ENCODE results near the gene ABCB11. TPM values are rescaled to one million over a fixed set of nuclear protein-coding genes. Genes with fewer than 3 reads are reported as not detected.

ABCB11 gene
- polyA plus RNA-seq, 3 donors: not detected

- H2AFZ ChIP-seq (ENCODE audit: insufficient read depth, low read depth, low read length, poor library complexity, severe bottlenecking): no peak within 1 kb of the TSS
- H3K27ac ChIP-seq (ENCODE audit: low read depth in 1 of 2, low read length in 2 of 2): no peak within 1 kb of the TSS
- H3K4me1 ChIP-seq (ENCODE audit: control insufficient read depth in 1 of 2, insufficient read depth in 2 of 2, low read length in 2 of 2): no peaks in the 10 kb centered on the region
Measured at GRCh38 chr2:168901003-168901402, 130.1 kb downstream of the ABCB11 start, which contains the start of gene G6PC2. Gene G6PC2 (plus strand): TSS chr2:168901291. CDS start chr2:168901332, 41 bp downstream.

GRCh38 chr2:168897449-168897848 lies 133.7 kb downstream of the ABCB11 start:
- no peak overlapping the region for H3K4me2 ChIP-seq (replicated peaks; ENCODE audit: extremely low read depth, low read length, poor library complexity, severe bottlenecking)
- H3K79me2 ChIP-seq (ENCODE audit: insufficient read depth, low read length): no peaks in the 10 kb centered on the region
- no peak overlapping the region for H3K27ac ChIP-seq (ENCODE audit: low read depth in 1 of 2, low read length in 2 of 2)
- H3K4me1 ChIP-seq (ENCODE audit: control insufficient read depth in 1 of 2, insufficient read depth in 2 of 2, low read length in 2 of 2): no peaks in the 10 kb centered on the region
- H3K4me3 Mint-ChIP-seq: no peak overlapping the region
- no peaks in the 10 kb centered on the region for H3K9me3 Mint-ChIP-seq
- TF ChIP-seq, protein P1, sequence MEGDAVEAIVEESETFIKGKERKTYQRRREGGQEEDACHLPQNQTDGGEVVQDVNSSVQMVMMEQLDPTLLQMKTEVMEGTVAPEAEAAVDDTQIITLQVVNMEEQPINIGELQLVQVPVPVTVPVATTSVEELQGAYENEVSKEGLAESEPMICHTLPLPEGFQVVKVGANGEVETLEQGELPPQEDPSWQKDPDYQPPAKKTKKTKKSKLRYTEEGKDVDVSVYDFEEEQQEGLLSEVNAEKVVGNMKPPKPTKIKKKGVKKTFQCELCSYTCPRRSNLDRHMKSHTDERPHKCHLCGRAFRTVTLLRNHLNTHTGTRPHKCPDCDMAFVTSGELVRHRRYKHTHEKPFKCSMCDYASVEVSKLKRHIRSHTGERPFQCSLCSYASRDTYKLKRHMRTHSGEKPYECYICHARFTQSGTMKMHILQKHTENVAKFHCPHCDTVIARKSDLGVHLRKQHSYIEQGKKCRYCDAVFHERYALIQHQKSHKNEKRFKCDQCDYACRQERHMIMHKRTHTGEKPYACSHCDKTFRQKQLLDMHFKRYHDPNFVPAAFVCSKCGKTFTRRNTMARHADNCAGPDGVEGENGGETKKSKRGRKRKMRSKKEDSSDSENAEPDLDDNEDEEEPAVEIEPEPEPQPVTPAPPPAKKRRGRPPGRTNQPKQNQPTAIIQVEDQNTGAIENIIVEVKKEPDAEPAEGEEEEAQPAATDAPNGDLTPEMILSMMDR (IDR thresholded peaks at IDR 0.05): no peak
- H3K36me3 Mint-ChIP-seq: no peaks in the 10 kb centered on the region
- H3K27me3 Mint-ChIP-seq (ENCODE audit: low read depth in 3 of 3): peaks cover 0 to 5% (median 5%) of the 10 kb centered on the region in 3 donors
- intact Hi-C loops (cut with micrococcal nuclease): no loop called here
- H3K27me3 ChIP-seq (ENCODE audit: control insufficient read depth in 2 of 2, insufficient read depth in 2 of 2, low read length in 2 of 2): no peaks in the 10 kb centered on the region
- H2AFZ ChIP-seq (ENCODE audit: insufficient read depth, low read depth, low read length, poor library complexity, severe bottlenecking): no peak overlapping the region
- H4K20me1 ChIP-seq (ENCODE audit: insufficient read depth, low read length): no peaks in the 10 kb centered on the region
- H3K4me3 ChIP-seq (replicated peaks in 1 of 3; ENCODE audit: low read depth in 2 of 3, low read length in 3 of 3): no peak overlapping the region
- no CpG with 5 or more reads among the region's 1 CpG for WGBS (ENCODE audit: insufficient coverage)
- no peak for DNase-seq
- H3K27ac Mint-ChIP-seq: no peak overlapping the region
- H3K4me1 Mint-ChIP-seq: peaks cover 8% of the 10 kb centered on the region
- H3K9ac ChIP-seq (ENCODE audit: insufficient read depth, low read length, poor library complexity, severe bottlenecking): no peak overlapping the region
- H3K36me3 ChIP-seq (replicated peaks in 1 of 2; ENCODE audit: control insufficient read depth in 1 of 2, insufficient read depth in 2 of 2, low read length in 2 of 2): no peaks in the 10 kb centered on the region
- no peaks in the 10 kb centered on the region for H3K9me3 ChIP-seq (replicated peaks in 1 of 2; ENCODE audit: control insufficient read depth in 1 of 2, insufficient read depth in 1 of 2, low read length in 2 of 2)

More at GRCh38 chr2:168901003-168901402, 130.1 kb downstream of the ABCB11 start, which contains the start of gene G6PC2:
- Histone ChIP-seq H3K9ac (ENCODE audit: insufficient read depth, low read length, poor library complexity, severe bottlenecking) (no peak within 1 kb of the TSS), H3K79me2 (ENCODE audit: insufficient read depth, low read length) (no peaks in the 10 kb centered on the region), H3K36me3 (replicated peaks in 1 of 2; ENCODE audit: control insufficient read depth in 1 of 2, insufficient read depth in 2 of 2, low read length in 2 of 2) (no peaks in the 10 kb centered on the region), H3K4me2 (replicated peaks; ENCODE audit: extremely low read depth, low read length, poor library complexity, severe bottlenecking) (no peak within 1 kb of the TSS), H3K27me3 (ENCODE audit: control insufficient read depth in 2 of 2, insufficient read depth in 2 of 2, low read length in 2 of 2) (no peaks in the 10 kb centered on the region), H3K4me3 (replicated peaks in 1 of 3; ENCODE audit: low read depth in 2 of 3, low read length in 3 of 3) (no peak within 1 kb of the TSS), H3K9me3 (replicated peaks in 1 of 2; ENCODE audit: control insufficient read depth in 1 of 2, insufficient read depth in 1 of 2, low read length in 2 of 2) (no peaks in the 10 kb centered on the region), H4K20me1 (ENCODE audit: insufficient read depth, low read length) (no peaks in the 10 kb centered on the region)
- peaks cover 0 to 2% (median 2%) of the 10 kb centered on the region in 3 donors for H3K27me3 Mint-ChIP-seq (ENCODE audit: low read depth in 3 of 3)
- peaks cover 8% of the 10 kb centered on the region for H3K4me1 Mint-ChIP-seq
- H3K9me3 Mint-ChIP-seq: no peaks in the 10 kb centered on the region
- H3K4me3 Mint-ChIP-seq: no peak within 1 kb of the TSS
- intact Hi-C loops (cut with micrococcal nuclease): no loop called here
- no peak within 1 kb of the TSS for H3K27ac Mint-ChIP-seq
- WGBS (ENCODE audit: insufficient coverage): 85% methylated on average over 2 of the region's 5 CpGs
- TF ChIP-seq, protein P1 (IDR thresholded peaks at IDR 0.05): no peak
- no peaks in the 10 kb centered on the region for H3K36me3 Mint-ChIP-seq
- no peak for DNase-seq

All from CD14-positive monocyte (primary cell).